K562 (cell line): ENCODE measurements around the gene RARA. TPM values are rescaled to one million over a fixed set of nuclear protein-coding genes. Genes with fewer than 3 reads are reported as not detected.

Experiments used
- ARID3B ChIP-seq: fragments of 250-450 bp; sonication (Bioruptor Pico); IDR thresholded peaks from 2 replicates; pipeline ENCODE4 v1.4.0; 2020; ENCODE audit warnings: borderline replicate concordance
- CBX2 ChIP-seq: fragments of 200-600 bp; sonication (generic); IDR thresholded peaks from one replicate; pipeline ENCODE4 v1.6.1; 2012; ENCODE audit warnings: mild to moderate bottlenecking, low read length, inconsistent platforms; ENCODE audit not compliant: insufficient read depth, poor library complexity, severe bottlenecking
- CBX8 ChIP-seq: fragments of 200-600 bp; sonication (generic); IDR thresholded peaks from 2 replicates; pipeline ENCODE4 v1.6.1; 2012; ENCODE audit warnings: borderline replicate concordance, mixed run types, low read depth, mild to moderate bottlenecking, moderate library complexity, mixed read lengths, low read length, control low read depth, inconsistent platforms; ENCODE audit not compliant: poor library complexity, severe bottlenecking; ENCODE audit errors: extremely low read depth
- CEBPG ChIP-seq, 3 experiments: fragments of 200-800 bp in 1 of 3; sonication (Bioruptor generic) in 1 of 3; sonication (generic) in 1 of 3; formaldehyde crosslinking in 1 of 3; IDR thresholded peaks in 2 of 3; conservative IDR thresholded peaks in 1 of 3; 2 replicates each; pipeline versions ENCODE4 v1.6.1 to v1.8.0; 2016 to 2022; ENCODE audit warnings: missing compliant biosample characterization in 2 of 3, missing genetic modification characterization in 2 of 3, mild to moderate bottlenecking in 1 of 3, missing genetic modification reagents in 1 of 3
- EHMT2 ChIP-seq: fragments of 450-650 bp; IDR thresholded peaks from 2 replicates; pipeline ENCODE4 v1.6.1; 2018; ENCODE audit warnings: antibody characterized with exemption
- HMG20A ChIP-seq: fragments of 450-650 bp; formaldehyde crosslinking; conservative IDR thresholded peaks from 2 replicates; pipeline ENCODE4 v1.4.0; 2020; ENCODE audit warnings: mild to moderate bottlenecking, mixed read lengths
- HMG20B ChIP-seq: fragments of 250-450 bp; sonication (Bioruptor Pico); IDR thresholded peaks from 2 replicates; pipeline ENCODE4 v1.5.0; 2021; ENCODE audit warnings: mild to moderate bottlenecking
- NR0B1 ChIP-seq: fragments of 450-650 bp; IDR thresholded peaks from one replicate; pipeline ENCODE4 v1.6.1; 2018; ENCODE audit warnings: mild to moderate bottlenecking, moderate library complexity; ENCODE audit not compliant: partially characterized antibody
- NR2C2 ChIP-seq, 2 experiments: fragments of 200-800 bp in 1 of 2; sonication (Bioruptor generic) in 1 of 2; sonication (generic) in 1 of 2; formaldehyde crosslinking in 1 of 2; IDR thresholded peaks; 2 replicates each; pipeline versions ENCODE4 v1.6.1 to v1.8.0; 2016 to 2022; ENCODE audit warnings: mild to moderate bottlenecking in 1 of 2, missing compliant biosample characterization in 1 of 2, missing genetic modification characterization in 1 of 2, missing genetic modification reagents in 1 of 2
- SOX6 ChIP-seq: fragments of 450-650 bp; IDR thresholded peaks from 2 replicates; pipeline ENCODE4 v1.6.1; 2014; ENCODE audit warnings: mild to moderate bottlenecking
- TAF1 ChIP-seq: IDR thresholded peaks from 2 replicates; pipeline ENCODE4 v1.6.1; 2011; ENCODE audit warnings: mild to moderate bottlenecking, low read length, moderate library complexity; ENCODE audit not compliant: insufficient read depth, control insufficient read depth, severe bottlenecking; ENCODE audit errors: extremely low read depth
- TRIM24 ChIP-seq, 2 experiments: fragments of 450-650 bp; IDR thresholded peaks; 2 replicates each; pipeline ENCODE4 v1.6.1; 2016
- ZC3H4 ChIP-seq: sonication (generic); formaldehyde crosslinking; IDR thresholded peaks from 2 replicates; pipeline ENCODE4 v1.9.0; 2021; ENCODE audit warnings: missing genetic modification reagents, borderline replicate concordance
- ZNF212 ChIP-seq: fragments of 450-650 bp; formaldehyde crosslinking; IDR thresholded peaks from 2 replicates; pipeline ENCODE4 v1.4.0; 2020; ENCODE audit warnings: mild to moderate bottlenecking
- ZNF586 ChIP-seq: fragments of 450-650 bp; formaldehyde crosslinking; conservative IDR thresholded peaks from 2 replicates; pipeline ENCODE4 v1.4.0; 2020; ENCODE audit warnings: mild to moderate bottlenecking, moderate library complexity
- ZNF589 ChIP-seq: fragments of 200-800 bp; sonication (Bioruptor generic); IDR thresholded peaks from 2 replicates; pipeline ENCODE4 v1.6.1; 2016; ENCODE audit warnings: low read depth, missing genetic modification characterization, missing compliant biosample characterization
- ZNF740 ChIP-seq, 3 experiments: fragments of 200-800 bp in 1 of 3; sonication (Bioruptor generic) in 1 of 3; sonication (generic) in 1 of 3; formaldehyde crosslinking in 1 of 3; IDR thresholded peaks; 2 replicates each; pipeline versions ENCODE4 v1.6.1 to v1.8.0; 2016 to 2022; ENCODE audit warnings: mild to moderate bottlenecking in 2 of 3, missing compliant biosample characterization in 2 of 3, missing genetic modification characterization in 2 of 3, missing genetic modification reagents in 1 of 3
- ZNF785 ChIP-seq: fragments of 250-450 bp; sonication (Bioruptor Pico); IDR thresholded peaks from 2 replicates; pipeline ENCODE4 v1.4.0; 2020; ENCODE audit warnings: mild to moderate bottlenecking
- polyA plus RNA-seq, 8 experiments: library from polyadenylated mRNA; depleted of rRNA in 4 of 8; stranded (reverse) in 5 of 8; unstranded in 3 of 8; fragments of >200 nt; fragmentation: Nextera tagmentation in 2 of 8; fragmentation: Illumina TruSeq in 1 of 8; extraction: Ambion mirVana in 2 of 8; extraction: Trizol in 1 of 8; gene quantifications; 2 replicates each; pipeline versions ENCODE4 v1.2.1 to v1.2.3, GENCODE V29; 2011 to 2014; ENCODE audit warnings: inconsistent platforms in 1 of 8, missing spikeins in 1 of 8
- total RNA-seq, 7 experiments: library from RNA; depleted of rRNA in 6 of 7; stranded (reverse); fragments of >200 nt in 6 of 7; fragmentation: Illumina TruSeq in 2 of 7; extraction: Trizol in 2 of 7; gene quantifications; 2 replicates each; pipeline versions ENCODE4 v1.2.1 to v1.2.3, GENCODE V29; 2011 to 2021; ENCODE audit warnings: low replicate concordance in 1 of 7
- TF ChIP-seq, protein P1 (sequence below): sonication (generic); formaldehyde crosslinking; IDR thresholded peaks from 2 replicates; pipeline ENCODE4 v1.5.0; 2020; ENCODE audit warnings: missing genetic modification reagents

RARA gene
- total and polyA plus RNA-seq, 9 of the 15 experiments (the other 6 are each of a cell fraction or from before 2014, with no cell fraction given), result 0.10 to 28.0 (median 7.9) TPM

DNA sequence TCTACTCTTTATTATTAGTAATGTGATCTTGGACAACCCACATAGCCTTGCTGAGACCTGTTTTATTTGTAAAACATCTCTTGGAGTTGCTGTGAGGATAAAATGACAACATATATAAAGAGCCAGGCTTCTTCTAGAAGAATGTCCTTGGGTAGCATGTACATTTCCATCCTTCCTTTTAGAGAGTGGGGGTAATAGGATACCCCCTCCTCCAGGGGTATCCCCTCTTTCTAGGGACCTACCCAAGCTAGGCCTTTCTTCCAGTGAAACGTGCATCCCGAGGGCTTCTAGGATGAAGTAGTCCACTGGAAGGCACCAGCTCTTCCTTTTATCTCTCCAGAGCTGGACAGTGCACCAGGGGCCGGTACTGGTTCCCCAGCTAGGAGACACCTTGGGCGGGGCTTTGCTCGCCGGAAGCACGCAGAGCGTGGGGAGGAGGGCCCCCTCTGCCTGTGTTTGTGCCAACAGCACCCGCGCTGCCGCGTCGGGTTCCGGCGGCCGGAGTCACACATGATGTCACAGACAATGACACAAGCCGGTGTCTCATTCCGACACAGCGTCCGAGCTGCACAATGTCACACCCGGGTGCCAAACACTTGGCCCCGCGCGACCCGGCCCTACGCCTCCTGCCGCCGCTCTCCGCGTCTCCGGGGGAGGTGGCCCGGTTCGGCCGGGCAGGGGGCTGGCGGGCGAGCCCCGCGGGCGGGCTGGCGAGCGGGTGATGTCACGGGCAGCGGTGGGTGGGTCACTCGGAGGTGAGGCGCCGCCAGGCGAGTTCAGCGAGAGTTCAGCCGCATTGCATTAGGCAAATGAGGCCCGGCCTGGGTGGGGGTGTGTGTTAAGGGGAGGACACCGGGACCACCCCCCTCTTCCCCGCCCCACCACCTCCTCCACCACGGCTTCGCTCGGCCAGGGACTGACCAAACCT lies 32.2 kb downstream of the RARA start (continued):
- TF ChIP-seq NR2C2 (CRISPR knock-in tag; IDR thresholded peaks at IDR 0.05), result no peak
- TF ChIP-seq NR2C2 (tag; IDR thresholded peaks at IDR 0.05), result peak; percentile 82
- no peak for TF ChIP-seq CBX2
- peak; percentile 53 for TF ChIP-seq SOX6
- TF ChIP-seq ARID3B (CRISPR knock-in tag), result no peak
- TF ChIP-seq CBX8, result no peak
- TF ChIP-seq HMG20A (CRISPR knock-in tag), result no peak
- peak; percentile 44; the same call in 1 of the 2 replicates for TF ChIP-seq ZC3H4 (CRISPR knock-in tag)
- no peak for TF ChIP-seq EHMT2
- no peak for TF ChIP-seq ZNF589 (CRISPR knock-in tag)
- no peak for TF ChIP-seq CEBPG (CRISPR knock-in tag; IDR thresholded peaks at IDR 0.05)
- 0 out of 4 replicates have a peak, but pooled peaks of 1 of the 2 experiments have one; percentile 11 for TF ChIP-seq CEBPG (tag; conservative IDR thresholded peaks at IDR 0.05 in 1 of 2, IDR thresholded peaks at IDR 0.05 in 1 of 2)
- no peak for TF ChIP-seq ZNF785 (CRISPR knock-in tag)
- no peak for TF ChIP-seq ZNF586 (CRISPR knock-in tag)
- TF ChIP-seq HMG20B (CRISPR knock-in tag), result no peak
- no peak for TF ChIP-seq ZNF740 (CRISPR knock-in tag; IDR thresholded peaks at IDR 0.05)
- TF ChIP-seq ZNF740 (tag; IDR thresholded peaks at IDR 0.05), result no peak
- no peak for TF ChIP-seq TRIM24 (IDR thresholded peaks at IDR 0.05)
- no peak for TF ChIP-seq TAF1
- no peak for TF ChIP-seq NR0B1
- TF ChIP-seq, protein P1, sequence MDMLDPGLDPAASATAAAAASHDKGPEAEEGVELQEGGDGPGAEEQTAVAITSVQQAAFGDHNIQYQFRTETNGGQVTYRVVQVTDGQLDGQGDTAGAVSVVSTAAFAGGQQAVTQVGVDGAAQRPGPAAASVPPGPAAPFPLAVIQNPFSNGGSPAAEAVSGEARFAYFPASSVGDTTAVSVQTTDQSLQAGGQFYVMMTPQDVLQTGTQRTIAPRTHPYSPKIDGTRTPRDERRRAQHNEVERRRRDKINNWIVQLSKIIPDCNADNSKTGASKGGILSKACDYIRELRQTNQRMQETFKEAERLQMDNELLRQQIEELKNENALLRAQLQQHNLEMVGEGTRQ (CRISPR knock-in tag), result no peak
- TF ChIP-seq ZNF212 (CRISPR knock-in tag), result no peak
